SH-SY5Y (cell line): ENCODE data around the gene FAM47C.

Source experiments
- GATA2 ChIP-seq: IDR thresholded peaks from 2 replicates; pipeline ENCODE4 v1.6.1; 2011; ENCODE audit warnings: mild to moderate bottlenecking, low read depth, low read length
- GATA3 ChIP-seq: IDR thresholded peaks from 2 replicates; pipeline ENCODE4 v1.6.1; 2011; ENCODE audit warnings: low read depth, mild to moderate bottlenecking, low read length, moderate library complexity

GRCh38 chrX:36974911-36975310, 33.3 kb upstream of the FAM47C start:
- TF ChIP-seq GATA3, result no peak
- TF ChIP-seq GATA2, result no peak
